ENCODE measurements around the gene HMOX1.

GRCh38 chr22:35435201-35435740, 54.4 kb downstream of the HMOX1 start:
- TF ChIP-seq, protein P1, sequence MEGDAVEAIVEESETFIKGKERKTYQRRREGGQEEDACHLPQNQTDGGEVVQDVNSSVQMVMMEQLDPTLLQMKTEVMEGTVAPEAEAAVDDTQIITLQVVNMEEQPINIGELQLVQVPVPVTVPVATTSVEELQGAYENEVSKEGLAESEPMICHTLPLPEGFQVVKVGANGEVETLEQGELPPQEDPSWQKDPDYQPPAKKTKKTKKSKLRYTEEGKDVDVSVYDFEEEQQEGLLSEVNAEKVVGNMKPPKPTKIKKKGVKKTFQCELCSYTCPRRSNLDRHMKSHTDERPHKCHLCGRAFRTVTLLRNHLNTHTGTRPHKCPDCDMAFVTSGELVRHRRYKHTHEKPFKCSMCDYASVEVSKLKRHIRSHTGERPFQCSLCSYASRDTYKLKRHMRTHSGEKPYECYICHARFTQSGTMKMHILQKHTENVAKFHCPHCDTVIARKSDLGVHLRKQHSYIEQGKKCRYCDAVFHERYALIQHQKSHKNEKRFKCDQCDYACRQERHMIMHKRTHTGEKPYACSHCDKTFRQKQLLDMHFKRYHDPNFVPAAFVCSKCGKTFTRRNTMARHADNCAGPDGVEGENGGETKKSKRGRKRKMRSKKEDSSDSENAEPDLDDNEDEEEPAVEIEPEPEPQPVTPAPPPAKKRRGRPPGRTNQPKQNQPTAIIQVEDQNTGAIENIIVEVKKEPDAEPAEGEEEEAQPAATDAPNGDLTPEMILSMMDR (IDR thresholded peaks at IDR 0.05), result no peak
- no peak for TF ChIP-seq POLR2A (IDR thresholded peaks at IDR 0.05)

All from upper lobe of left lung (tissue), 4 donors.